GM21528 (cell line): ENCODE data around the gene TNIP3.
"Not testable (repeated sequence)": the region's sequence is repeated elsewhere in the genome, so short reads cannot be mapped to it uniquely, and the experiment has no call there.

Experiments
- ATAC-seq: cut with Tn5 transposase; IDR thresholded peaks from one replicate; pipeline ENCODE4 v1.9.1; 2021; ENCODE audit warnings: mild to moderate bottlenecking, moderate library complexity; ENCODE audit not compliant: unreplicated experiment, low FRiP score

TNIP3 gene

GRCh38 chr4:121164291-121164690 lies at the start of gene TNIP3:
Gene TNIP3 (minus strand): TSS chr4:121164321. CDS start chr4:121164125, 196 bp downstream.
- ATAC-seq, result no peak

GRCh38 chr4:121212806-121213205 lies 48.7 kb upstream of the TNIP3 start:
- ATAC-seq, result no peak

- no peak for ATAC-seq
Observed at GRCh38 chr4:121209171-121209570, 45.0 kb upstream of the TNIP3 start.

- ATAC-seq, result no peak
Observed at GRCh38 chr4:121208244-121209007, 44.3 kb upstream of the TNIP3 start.

GRCh38 chr4:121205777-121206176 lies 41.7 kb upstream of the TNIP3 start:
- ATAC-seq, result not testable (repeated sequence)

GRCh38 chr4:121200795-121201472 lies 36.8 kb upstream of the TNIP3 start:
- peak; percentile 79 for ATAC-seq

- ATAC-seq, result peak; percentile 77
Observed at GRCh38 chr4:121199742-121200561, 35.8 kb upstream of the TNIP3 start.

- no peak for ATAC-seq
Observed at GRCh38 chr4:121198251-121198650, 34.1 kb upstream of the TNIP3 start.

- no peak for ATAC-seq
Observed at GRCh38 chr4:121195649-121196048, 31.5 kb upstream of the TNIP3 start.

GRCh38 chr4:121192480-121192879 lies 28.4 kb upstream of the TNIP3 start:
- ATAC-seq, result no peak

- ATAC-seq, result no peak
Observed at GRCh38 chr4:121192013-121192412, 27.9 kb upstream of the TNIP3 start.

- no peak for ATAC-seq
Observed at GRCh38 chr4:121191361-121191760, 27.2 kb upstream of the TNIP3 start.

GRCh38 chr4:121190389-121190788 lies 26.3 kb upstream of the TNIP3 start:
- ATAC-seq, result no peak

- ATAC-seq, result peak; percentile 96
Observed at GRCh38 chr4:121189326-121190215, 25.4 kb upstream of the TNIP3 start.

- ATAC-seq, result no peak
Observed at GRCh38 chr4:121187206-121187605, 23.1 kb upstream of the TNIP3 start.

- ATAC-seq, result no peak
Observed at GRCh38 chr4:121185960-121186359, 21.8 kb upstream of the TNIP3 start.

GRCh38 chr4:121183989-121184388 lies 19.9 kb upstream of the TNIP3 start:
- no peak for ATAC-seq

- ATAC-seq, result no peak
Observed at GRCh38 chr4:121183361-121183760, 19.2 kb upstream of the TNIP3 start.

GRCh38 chr4:121182296-121182695 lies 18.2 kb upstream of the TNIP3 start:
- no peak for ATAC-seq

GRCh38 chr4:121181493-121181892 lies 17.4 kb upstream of the TNIP3 start:
- ATAC-seq, result no peak
